Thoracic aorta (tissue), 2 donors: Measurements from ENCODE around the gene EMC9. TPM values are rescaled to one million over a fixed set of nuclear protein-coding genes. Genes with fewer than 3 reads are reported as not detected.

Experiments used
- ATAC-seq: fragments of 150-250 bp; one replicate; pipeline ENCODE4 v1.8.0; 2017; ENCODE audit warnings: low read depth; ENCODE audit not compliant: insufficient number of reproducible peaks, low FRiP score
- DNase-seq: peaks from one replicate; pipeline ENCODE4 v3.0.0-alpha.2; 2020; ENCODE audit warnings: low spot score
- H3K27ac ChIP-seq, 2 donors: fragments of 200-600 bp; sonication (generic); 1 replicate in 1 of 2; 2 replicates in 1 of 2; pipeline ENCODE4 v1.5.1; 2016; ENCODE audit warnings: mild to moderate bottlenecking in 2 of 2, moderate library complexity in 2 of 2
- H3K27me3 ChIP-seq: fragments of 200-600 bp; sonication (generic); replicated peaks from 2 replicates; pipeline ENCODE4 v1.6.0; 2016; ENCODE audit warnings: mild to moderate bottlenecking; ENCODE audit not compliant: insufficient read depth
- H3K36me3 ChIP-seq: fragments of 200-600 bp; sonication (generic); one replicate; pipeline ENCODE4 v1.5.1; 2016
- H3K4me1 ChIP-seq, 2 donors: fragments of 200-600 bp; sonication (generic); 1 replicate in 1 of 2; 2 replicates in 1 of 2; pipeline versions ENCODE4 v1.5.1 to v1.6.0; 2016; ENCODE audit warnings: low read depth in 2 of 2, mild to moderate bottlenecking in 1 of 2; ENCODE audit not compliant: control insufficient read depth in 1 of 2
- H3K4me3 ChIP-seq: fragments of 200-600 bp; sonication (generic); 2 replicates; pipeline ENCODE4 v1.5.1; 2016; ENCODE audit warnings: mild to moderate bottlenecking
- H3K9me3 ChIP-seq: fragments of 200-600 bp; sonication (generic); 2 replicates; pipeline ENCODE4 v1.5.1; 2016
- total RNA-seq, 2 donors: library from RNA; depleted of rRNA; stranded (reverse); fragments of >200 nt; gene quantifications; one replicate each; pipeline versions ENCODE4 v1.1.0 to v1.2.3, GENCODE V29; 2016
- TF ChIP-seq, protein P1 (sequence below): fragments of 200-600 bp; sonication (generic); IDR thresholded peaks from one replicate; pipeline ENCODE4 v1.5.1; 2019; ENCODE audit warnings: antibody characterized with exemption

EMC9 gene
- total RNA-seq, 2 donors from 2014 or later = 4.9 to 18.6 TPM

GRCh38 chr14:24119691-24120090, 21.7 kb downstream of the EMC9 start:
- Histone ChIP-seq H3K4me3 (no peak overlapping the region), H3K27ac (no peak overlapping the region), H3K4me1 (peaks cover 7 to 18% of the 10 kb centered on the region in 2 donors), H3K9me3 (no peaks in the 10 kb centered on the region), H3K27me3 (no peaks in the 10 kb centered on the region), H3K36me3 (peaks cover 37% of the 10 kb centered on the region)
- ATAC-seq (no peak), DNase-seq (no peak)
- TF ChIP-seq, protein P1, sequence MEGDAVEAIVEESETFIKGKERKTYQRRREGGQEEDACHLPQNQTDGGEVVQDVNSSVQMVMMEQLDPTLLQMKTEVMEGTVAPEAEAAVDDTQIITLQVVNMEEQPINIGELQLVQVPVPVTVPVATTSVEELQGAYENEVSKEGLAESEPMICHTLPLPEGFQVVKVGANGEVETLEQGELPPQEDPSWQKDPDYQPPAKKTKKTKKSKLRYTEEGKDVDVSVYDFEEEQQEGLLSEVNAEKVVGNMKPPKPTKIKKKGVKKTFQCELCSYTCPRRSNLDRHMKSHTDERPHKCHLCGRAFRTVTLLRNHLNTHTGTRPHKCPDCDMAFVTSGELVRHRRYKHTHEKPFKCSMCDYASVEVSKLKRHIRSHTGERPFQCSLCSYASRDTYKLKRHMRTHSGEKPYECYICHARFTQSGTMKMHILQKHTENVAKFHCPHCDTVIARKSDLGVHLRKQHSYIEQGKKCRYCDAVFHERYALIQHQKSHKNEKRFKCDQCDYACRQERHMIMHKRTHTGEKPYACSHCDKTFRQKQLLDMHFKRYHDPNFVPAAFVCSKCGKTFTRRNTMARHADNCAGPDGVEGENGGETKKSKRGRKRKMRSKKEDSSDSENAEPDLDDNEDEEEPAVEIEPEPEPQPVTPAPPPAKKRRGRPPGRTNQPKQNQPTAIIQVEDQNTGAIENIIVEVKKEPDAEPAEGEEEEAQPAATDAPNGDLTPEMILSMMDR = no peak

DNA sequence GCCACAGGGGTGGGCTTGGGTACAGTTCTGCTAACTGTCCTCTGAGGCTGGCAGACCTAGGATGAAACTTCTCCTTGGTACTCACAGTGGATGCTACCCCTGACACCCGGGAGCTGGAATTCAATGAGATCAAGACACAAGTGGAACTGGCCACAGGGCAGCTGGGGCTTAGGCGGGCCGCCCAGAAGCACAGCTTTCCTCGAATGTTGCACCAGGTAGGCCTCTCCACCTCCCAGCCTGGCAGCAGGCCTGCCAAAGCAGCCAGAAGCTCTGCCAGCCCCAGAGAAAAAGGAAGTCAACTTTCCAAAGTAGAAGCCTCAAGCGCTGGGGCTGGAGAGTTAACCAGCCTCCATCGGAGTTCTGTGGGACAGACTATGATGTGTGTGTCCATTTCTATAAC, 24.2 kb downstream of the EMC9 start:
- DNase-seq = no peak
- H3K4me3 ChIP-seq = no peak overlapping the region
- H3K4me1 ChIP-seq = peaks cover 7 to 18% of the 10 kb centered on the region in 2 donors
- H3K36me3 ChIP-seq = peaks cover 26% of the 10 kb centered on the region
- H3K27ac ChIP-seq = no peak overlapping the region
- no peaks in the 10 kb centered on the region for H3K27me3 ChIP-seq
- no peaks in the 10 kb centered on the region for H3K9me3 ChIP-seq
- TF ChIP-seq, protein P1 = no peak
- no peak for ATAC-seq

GRCh38 chr14:24116128-24116814, 25.1 kb downstream of the EMC9 start:
- Histone ChIP-seq H3K9me3 (no peaks in the 10 kb centered on the region), H3K27ac (no peak overlapping the region), H3K27me3 (no peaks in the 10 kb centered on the region), H3K4me1 (peaks cover 7 to 18% of the 10 kb centered on the region in 2 donors), H3K4me3 (peak overlapping the region; percentile 92), H3K36me3 (peaks cover 19% of the 10 kb centered on the region)
- DNase-seq (no peak), ATAC-seq (no peak)
- TF ChIP-seq, protein P1 = no peak

GRCh38 chr14:24115422-24116127, 25.8 kb downstream of the EMC9 start:
- TF ChIP-seq, protein P1 = no peak
- ATAC-seq (no peak), DNase-seq (no peak)
- H3K4me3 ChIP-seq = peak overlapping the region; percentile 92
- peaks cover 13% of the 10 kb centered on the region for H3K36me3 ChIP-seq
- peaks cover 7 to 18% of the 10 kb centered on the region in 2 donors for H3K4me1 ChIP-seq
- no peaks in the 10 kb centered on the region for H3K27me3 ChIP-seq
- H3K27ac ChIP-seq = peak overlapping the region; percentile 98
- no peaks in the 10 kb centered on the region for H3K9me3 ChIP-seq

- peaks cover 7 to 18% of the 10 kb centered on the region in 2 donors for H3K4me1 ChIP-seq
- no peaks in the 10 kb centered on the region for H3K9me3 ChIP-seq
- DNase-seq (peak; percentile 97), ATAC-seq (peak; percentile 97)
- peaks cover 10% of the 10 kb centered on the region for H3K36me3 ChIP-seq
- H3K27me3 ChIP-seq = no peaks in the 10 kb centered on the region
- peak within 1 kb of the TSS; percentile 98 for H3K27ac ChIP-seq
- H3K4me3 ChIP-seq = peak within 1 kb of the TSS; percentile 92
- TF ChIP-seq, protein P1 = no peak
These were observed 26.6 kb downstream of the EMC9 start, which contains the start of the genes DCAF11 and NRL for GRCh38 chr14:24114532-24115421. Gene DCAF11 (plus strand): TSS chr14:24114777. CDS start chr14:24115595, 818 bp downstream. Gene NRL (minus strand): TSS chr14:24114949. CDS start chr14:24082848, 32,101 bp downstream.
